NCI-H748 (cell line): ENCODE data around the gene OGA.

Experiments used
- DNase-seq: peaks from one replicate; lab custom pipeline; 2025; ENCODE audit not compliant: unreplicated experiment; lab: John Stamatoyannopoulos, UW

Gene OGA

GRCh38 chr10:101837748-101838147 lies 19.5 kb upstream of the OGA start:
- no peak for DNase-seq

GRCh38 chr10:101835362-101835761 lies 17.1 kb upstream of the OGA start:
- DNase-seq, result no peak

GRCh38 chr10:101834341-101834740 lies 16.1 kb upstream of the OGA start:
- DNase-seq, result no peak

GRCh38 chr10:101833466-101833865 lies 15.2 kb upstream of the OGA start:
- DNase-seq, result no peak

GRCh38 chr10:101832325-101832771 lies 14.1 kb upstream of the OGA start:
- no peak for DNase-seq

- no peak for DNase-seq
Measured at GRCh38 chr10:101831169-101831811, 13.0 kb upstream of the OGA start.

GRCh38 chr10:101830322-101831168 lies 12.3 kb upstream of the OGA start:
- DNase-seq, result peak; percentile 83

- DNase-seq, result peak; percentile 77
Measured at GRCh38 chr10:101829561-101830315, 11.5 kb upstream of the OGA start.

- no peak for DNase-seq
Measured at GRCh38 chr10:101828766-101829551, 10.7 kb upstream of the OGA start.

GRCh38 chr10:101827919-101828600 lies 9.8 kb upstream of the OGA start:
- DNase-seq, result no peak

- no peak for DNase-seq
Measured at GRCh38 chr10:101826852-101827434, 8.7 kb upstream of the OGA start.

- DNase-seq, result no peak
Measured at GRCh38 chr10:101824736-101825135, 6.5 kb upstream of the OGA start.

- DNase-seq, result peak; percentile 80
Measured at GRCh38 chr10:101818872-101819633, 809 bp upstream of the OGA start.

- DNase-seq, result peak; percentile 25
Measured at GRCh38 chr10:101817337-101818118, 716 bp downstream of the OGA start.

GRCh38 chr10:101816913-101817336 lies 1.3 kb downstream of the OGA start:
- peak; percentile 1 for DNase-seq

- no peak for DNase-seq
Measured at GRCh38 chr10:101816376-101816775, 1.9 kb downstream of the OGA start.

- no peak for DNase-seq
Measured at GRCh38 chr10:101814466-101815071, 3.7 kb downstream of the OGA start.

GRCh38 chr10:101812606-101813005 lies 5.6 kb downstream of the OGA start:
- no peak for DNase-seq
